Activated T-cell treated with anti-CD3 and anti-CD28 coated beads, Interleukin-2, amount 50 U/mL, for 4 hours (primary cell): ENCODE measurements around the gene SPATA13. TPM values are rescaled to one million over a fixed set of nuclear protein-coding genes. Genes with fewer than 3 reads are reported as not detected.
"Not testable (repeated sequence)": the region's sequence is repeated elsewhere in the genome, so short reads cannot be mapped to it uniquely, and the experiment has no call there.

Experiments used
- ATAC-seq, 2 donors: fragments of 200-7000 bp; cut with Tn5 transposase; one replicate each; pipeline ENCODE4 v1.10.0; 2021
- DNase-seq: peaks from one replicate; pipeline ENCODE4 v3.0.0-alpha.2; 2020
- H3K27me3 Mint-ChIP-seq: one replicate; pipeline ENCODE4 v1.8.0; 2021; ENCODE audit warnings: low read depth, mixed read lengths
- H3K36me3 Mint-ChIP-seq: one replicate; pipeline ENCODE4 v1.8.0; 2022; ENCODE audit warnings: mixed read lengths; ENCODE audit not compliant: insufficient read depth
- H3K4me1 Mint-ChIP-seq: one replicate; pipeline ENCODE4 v1.8.0; 2021; ENCODE audit warnings: low read depth, mixed read lengths
- H3K4me3 Mint-ChIP-seq: one replicate; pipeline ENCODE4 v1.8.0; 2021; ENCODE audit warnings: mild to moderate bottlenecking, moderate library complexity, mixed read lengths
- H3K9me3 Mint-ChIP-seq: one replicate; pipeline ENCODE4 v1.8.0; 2021; ENCODE audit warnings: mixed read lengths
- total RNA-seq, 3 donors: library from RNA; stranded (reverse); gene quantifications; one replicate each; pipeline ENCODE4 v1.2.1, GENCODE V29; 2021

SPATA13 gene
- total RNA-seq, 3 donors from 2014 or later, result 50.3 to 54.0 (median 52.8) TPM

DNA sequence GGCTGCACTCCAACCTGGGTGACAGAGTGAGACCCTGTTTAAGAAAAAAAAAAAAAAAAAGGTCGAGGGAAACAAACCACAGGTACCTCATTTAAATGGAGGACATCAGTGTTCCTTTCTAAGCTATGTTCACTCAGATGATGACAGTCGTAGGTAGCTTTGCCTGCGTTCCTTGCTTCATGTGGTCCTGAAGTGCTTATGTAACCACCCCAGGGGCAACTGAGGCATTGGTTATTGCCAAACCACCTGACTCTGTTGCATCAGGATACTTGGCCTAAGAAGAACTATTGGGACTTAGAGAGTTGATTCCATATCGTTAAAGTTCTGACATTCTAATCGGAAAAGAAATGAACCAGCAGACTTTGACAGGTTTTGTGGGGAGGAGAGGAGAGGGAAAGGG is 51.7 kb downstream of the SPATA13 start:
- ATAC-seq, result no peak
- Mint-ChIP-seq H3K9me3 (no peaks in the 10 kb centered on the region), H3K27me3 (no peaks in the 10 kb centered on the region), H3K36me3 (peaks cover 4% of the 10 kb centered on the region), H3K4me3 (no peak overlapping the region), H3K4me1 (peaks cover 11% of the 10 kb centered on the region)
- DNase-seq, result no peak

DNA sequence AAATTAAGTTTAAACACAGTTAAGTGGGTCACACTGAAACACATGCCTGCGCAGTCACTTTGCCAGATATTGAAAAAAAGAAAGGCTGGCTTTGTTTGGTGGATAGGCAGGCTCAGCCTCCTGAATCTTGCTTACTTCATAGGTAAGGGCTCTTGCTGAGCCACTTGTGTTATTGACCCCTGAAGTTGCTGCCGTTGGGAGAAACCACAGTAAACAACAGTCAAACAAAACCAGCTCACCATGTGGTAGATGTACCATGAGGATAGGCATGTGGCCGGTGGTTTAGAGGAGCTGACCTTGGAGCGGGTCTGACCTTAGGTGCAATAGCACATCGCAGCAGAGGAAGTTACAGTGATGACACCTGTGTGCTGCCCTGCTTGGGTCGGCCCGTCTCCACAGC is 52.2 kb downstream of the SPATA13 start:
- Mint-ChIP-seq H3K4me1 (peaks cover 16% of the 10 kb centered on the region), H3K4me3 (no peak overlapping the region), H3K27me3 (no peaks in the 10 kb centered on the region), H3K9me3 (no peaks in the 10 kb centered on the region), H3K36me3 (peaks cover 4% of the 10 kb centered on the region)
- DNase-seq (no peak), ATAC-seq (no peak)

DNA sequence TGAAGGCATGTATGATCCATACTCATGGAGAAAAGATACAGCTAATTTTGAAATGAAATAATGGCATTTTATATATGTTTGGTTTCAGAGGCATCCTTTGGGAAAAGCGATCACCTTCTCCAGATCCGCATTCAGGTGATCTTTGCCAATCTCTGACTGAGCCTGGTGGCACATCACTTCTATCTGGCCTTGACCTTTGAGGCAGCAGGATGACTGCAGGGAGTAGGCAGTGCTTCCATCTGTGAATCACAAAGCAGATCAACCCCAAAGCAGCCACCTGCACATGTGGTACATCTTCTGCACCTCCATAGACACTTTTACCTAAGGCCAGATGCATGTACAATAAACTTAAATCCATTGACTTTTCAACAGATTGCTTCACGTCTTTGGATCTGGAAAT is 53.4 kb downstream of the SPATA13 start:
- DNase-seq, result no peak
- ATAC-seq, result no peak
- Mint-ChIP-seq H3K4me1 (peaks cover 18% of the 10 kb centered on the region), H3K4me3 (no peak overlapping the region), H3K27me3 (no peaks in the 10 kb centered on the region), H3K9me3 (no peaks in the 10 kb centered on the region), H3K36me3 (peaks cover 4% of the 10 kb centered on the region)

DNA sequence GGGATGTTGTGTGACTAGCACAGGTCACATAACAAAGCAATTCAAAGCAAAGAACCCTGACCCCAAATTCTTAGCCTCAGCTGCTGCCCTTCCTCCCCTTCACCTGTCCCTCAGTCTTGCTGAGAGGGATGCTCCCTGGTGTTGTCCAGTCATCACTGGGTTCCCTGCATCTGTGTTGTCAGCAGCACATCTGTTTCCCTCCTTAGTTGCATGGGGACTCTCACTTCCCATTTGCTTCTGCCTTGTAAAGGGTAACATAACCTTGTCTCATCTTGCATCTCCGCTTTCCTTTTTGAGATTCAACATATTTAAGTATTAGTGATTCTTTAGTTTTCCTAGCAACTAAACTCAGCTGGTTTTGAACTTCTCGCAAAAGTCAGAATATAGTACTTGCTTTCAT is 54.0 kb downstream of the SPATA13 start:
- no peak for ATAC-seq
- Mint-ChIP-seq H3K4me3 (no peak overlapping the region), H3K27me3 (no peaks in the 10 kb centered on the region), H3K36me3 (peaks cover 4% of the 10 kb centered on the region), H3K4me1 (peaks cover 18% of the 10 kb centered on the region), H3K9me3 (no peaks in the 10 kb centered on the region)
- no peak for DNase-seq

DNA sequence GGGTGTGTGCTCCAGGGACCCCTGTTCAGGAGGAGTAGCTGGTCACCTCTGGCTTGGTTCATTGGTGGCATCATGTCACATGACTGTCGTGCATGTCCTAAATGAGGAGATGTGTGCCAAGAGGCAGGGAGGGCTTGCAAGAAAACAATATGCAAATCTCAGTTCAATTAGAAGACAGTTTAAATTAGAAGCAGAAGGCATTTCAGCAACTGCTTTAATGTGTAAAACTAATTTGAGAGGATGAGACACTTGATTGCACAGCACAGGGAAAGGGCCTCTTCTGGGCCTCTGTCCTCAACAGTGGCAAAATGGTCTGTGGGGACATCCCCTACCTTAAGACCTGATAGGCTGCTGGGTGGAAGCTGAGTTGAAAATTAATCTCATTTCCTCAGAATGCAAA is 54.6 kb downstream of the SPATA13 start:
- Mint-ChIP-seq H3K4me3 (no peak overlapping the region), H3K36me3 (peaks cover 4% of the 10 kb centered on the region), H3K9me3 (no peaks in the 10 kb centered on the region), H3K4me1 (peaks cover 20% of the 10 kb centered on the region), H3K27me3 (no peaks in the 10 kb centered on the region)
- ATAC-seq (no peak), DNase-seq (no peak)

DNA sequence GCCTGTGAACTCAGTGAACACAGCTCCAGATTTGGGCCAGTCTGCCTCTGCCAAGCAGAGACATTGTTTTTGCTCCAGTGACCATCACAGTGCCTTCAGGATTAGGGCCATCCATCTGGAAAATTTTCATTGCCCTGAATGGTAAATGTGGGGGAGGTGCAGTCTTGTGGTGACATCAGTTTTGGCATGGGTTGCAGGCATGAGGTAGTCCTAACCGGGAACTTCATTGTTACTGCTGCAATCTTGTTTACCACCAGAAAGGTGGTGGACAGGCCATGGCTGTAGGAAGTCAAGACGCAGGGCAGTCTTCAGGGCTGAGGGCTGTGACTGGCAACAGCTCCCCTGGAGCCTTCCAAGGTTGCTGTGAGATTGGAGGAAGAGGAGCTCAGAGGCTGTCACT is 55.2 kb downstream of the SPATA13 start:
- no peaks in the 10 kb centered on the region for H3K9me3 Mint-ChIP-seq
- no peak overlapping the region for H3K4me3 Mint-ChIP-seq
- H3K4me1 Mint-ChIP-seq, result peaks cover 20% of the 10 kb centered on the region
- ATAC-seq (no peak), DNase-seq (no peak)
- H3K36me3 Mint-ChIP-seq, result peaks cover 4% of the 10 kb centered on the region
- H3K27me3 Mint-ChIP-seq, result no peaks in the 10 kb centered on the region

DNA sequence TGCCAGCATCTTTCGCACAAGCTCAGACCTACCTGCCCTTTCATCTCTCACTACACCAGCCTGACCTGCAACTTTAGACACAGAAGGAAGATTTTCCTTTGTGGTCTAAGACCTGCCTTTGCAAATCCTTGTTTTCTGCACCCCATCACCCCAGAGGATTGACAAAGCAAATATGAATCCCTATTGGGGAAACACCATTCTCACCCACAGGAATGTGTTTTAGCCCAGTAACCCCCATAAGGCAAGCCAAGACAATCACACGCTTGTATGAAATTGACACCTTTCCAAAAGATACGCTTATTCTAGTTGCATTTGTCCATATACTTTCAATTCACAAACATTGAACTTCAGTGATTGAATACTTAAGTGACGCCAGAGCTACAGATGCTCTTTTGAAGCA is 55.7 kb downstream of the SPATA13 start:
- H3K4me3 Mint-ChIP-seq, result no peak overlapping the region
- no peak for ATAC-seq
- no peak for DNase-seq
- H3K36me3 Mint-ChIP-seq, result peaks cover 4% of the 10 kb centered on the region
- H3K27me3 Mint-ChIP-seq, result no peaks in the 10 kb centered on the region
- no peaks in the 10 kb centered on the region for H3K9me3 Mint-ChIP-seq
- H3K4me1 Mint-ChIP-seq, result peaks cover 20% of the 10 kb centered on the region

DNA sequence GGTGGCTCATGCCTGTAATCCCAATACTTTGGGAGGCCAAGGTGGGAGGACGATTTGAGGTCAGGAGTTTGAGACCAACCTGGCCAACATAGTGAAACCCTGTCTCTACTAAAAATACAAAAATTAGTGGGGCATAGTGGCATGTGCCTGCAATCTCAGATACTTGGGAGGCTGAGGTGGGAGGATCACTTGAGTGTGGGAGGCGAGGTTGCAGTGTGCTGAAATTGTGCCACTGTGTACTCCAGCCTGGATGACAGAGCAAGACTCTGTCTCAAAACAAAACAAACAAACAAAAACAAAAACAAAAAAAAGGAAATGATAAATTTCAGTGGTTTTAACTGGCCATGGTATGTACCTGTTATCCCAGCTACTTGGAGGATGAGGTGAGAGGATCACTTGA is 56.3 kb downstream of the SPATA13 start:
- DNase-seq, H3K9me3 Mint-ChIP-seq, H3K4me3 Mint-ChIP-seq, ATAC-seq, H3K27me3 Mint-ChIP-seq, H3K36me3 Mint-ChIP-seq: not testable (repeated sequence)
- peaks cover 20% of the 10 kb centered on the region for H3K4me1 Mint-ChIP-seq

DNA sequence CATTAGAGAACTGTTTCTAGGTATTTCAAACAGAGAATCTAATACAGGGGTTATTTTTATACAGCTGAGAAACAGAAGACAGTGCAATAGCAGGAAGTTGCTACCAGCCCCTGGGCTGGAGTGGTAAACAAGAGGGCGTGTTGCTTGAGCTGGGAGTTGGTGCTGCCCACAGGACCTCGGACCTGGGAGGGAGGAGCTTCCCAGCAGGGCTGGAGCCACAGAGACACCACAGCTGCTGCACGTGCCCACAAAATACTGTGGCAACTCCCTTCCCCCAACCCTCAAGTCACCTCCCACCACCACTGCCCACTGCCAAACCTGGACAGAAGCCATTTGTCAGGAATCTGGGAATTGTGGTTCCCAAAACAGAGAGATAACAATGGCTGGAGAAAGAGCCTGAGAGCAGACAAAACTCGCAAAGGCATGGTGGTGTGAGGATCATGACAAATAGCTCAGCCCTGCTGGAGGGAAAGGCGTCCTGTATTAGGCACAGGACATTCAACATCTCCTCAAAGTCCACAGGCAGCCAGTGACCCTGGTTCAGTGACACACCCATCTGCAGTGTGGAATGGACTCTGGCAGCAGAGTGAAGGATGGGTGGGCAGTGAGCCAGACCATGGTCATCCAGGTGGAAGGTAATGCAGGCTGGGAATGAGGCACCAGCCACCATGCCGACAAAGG is 57.2 kb downstream of the SPATA13 start:
- Mint-ChIP-seq H3K9me3 (no peaks in the 10 kb centered on the region), H3K36me3 (peaks cover 2% of the 10 kb centered on the region), H3K4me1 (peaks cover 20% of the 10 kb centered on the region), H3K4me3 (no peak overlapping the region), H3K27me3 (no peaks in the 10 kb centered on the region)
- DNase-seq (no peak), ATAC-seq (no peak)

DNA sequence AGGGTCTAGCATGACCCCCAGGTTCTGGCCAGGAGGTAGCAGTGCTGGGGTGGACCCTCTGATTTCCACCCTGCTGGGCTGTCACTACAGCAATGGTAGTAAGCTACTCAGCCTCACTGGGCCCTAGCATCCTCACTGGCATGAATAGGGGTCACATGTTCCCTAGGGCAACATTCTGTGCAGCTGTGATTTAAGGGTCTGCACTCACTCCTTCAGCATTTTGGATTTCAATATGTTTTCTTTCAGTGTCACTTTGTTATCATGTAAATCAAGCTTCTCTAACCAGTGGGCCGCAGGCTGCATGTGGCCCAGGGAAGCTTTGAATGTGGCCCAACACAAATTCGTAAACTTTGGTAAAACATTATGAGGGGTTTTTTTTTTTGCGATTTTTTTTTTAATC is 57.8 kb downstream of the SPATA13 start:
- no peaks in the 10 kb centered on the region for H3K9me3 Mint-ChIP-seq

DNA sequence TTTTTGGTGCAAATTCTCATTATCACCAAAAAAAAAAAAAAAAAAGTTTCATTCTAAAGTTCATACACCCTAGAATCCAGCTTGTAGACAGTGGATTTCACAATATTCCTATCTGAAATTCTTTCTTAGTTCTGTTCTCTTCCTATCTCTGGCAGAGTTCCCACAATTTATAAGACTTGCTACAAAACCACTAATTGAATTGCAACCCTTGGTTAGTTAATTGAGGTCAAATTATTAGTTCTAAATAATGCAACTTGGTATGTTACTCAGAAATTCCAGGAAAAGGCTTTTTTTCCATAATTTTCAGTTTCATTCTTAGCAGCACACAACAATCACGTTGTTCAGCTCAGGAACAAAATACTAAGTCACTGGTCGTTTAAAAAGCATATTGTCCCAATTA is 58.5 kb downstream of the SPATA13 start:
- no peak for ATAC-seq
- Mint-ChIP-seq H3K9me3 (no peaks in the 10 kb centered on the region), H3K4me3 (no peak overlapping the region), H3K27me3 (no peaks in the 10 kb centered on the region), H3K36me3 (no peaks in the 10 kb centered on the region), H3K4me1 (peaks cover 20% of the 10 kb centered on the region)
- DNase-seq, result no peak

More for the DNA sequence above, 57.8 kb downstream of the SPATA13 start:
- peaks cover 20% of the 10 kb centered on the region for H3K4me1 Mint-ChIP-seq
- ATAC-seq, result no peak
- H3K27me3 Mint-ChIP-seq, result no peaks in the 10 kb centered on the region
- DNase-seq, result no peak
- no peaks in the 10 kb centered on the region for H3K36me3 Mint-ChIP-seq
- H3K4me3 Mint-ChIP-seq, result no peak overlapping the region

DNA sequence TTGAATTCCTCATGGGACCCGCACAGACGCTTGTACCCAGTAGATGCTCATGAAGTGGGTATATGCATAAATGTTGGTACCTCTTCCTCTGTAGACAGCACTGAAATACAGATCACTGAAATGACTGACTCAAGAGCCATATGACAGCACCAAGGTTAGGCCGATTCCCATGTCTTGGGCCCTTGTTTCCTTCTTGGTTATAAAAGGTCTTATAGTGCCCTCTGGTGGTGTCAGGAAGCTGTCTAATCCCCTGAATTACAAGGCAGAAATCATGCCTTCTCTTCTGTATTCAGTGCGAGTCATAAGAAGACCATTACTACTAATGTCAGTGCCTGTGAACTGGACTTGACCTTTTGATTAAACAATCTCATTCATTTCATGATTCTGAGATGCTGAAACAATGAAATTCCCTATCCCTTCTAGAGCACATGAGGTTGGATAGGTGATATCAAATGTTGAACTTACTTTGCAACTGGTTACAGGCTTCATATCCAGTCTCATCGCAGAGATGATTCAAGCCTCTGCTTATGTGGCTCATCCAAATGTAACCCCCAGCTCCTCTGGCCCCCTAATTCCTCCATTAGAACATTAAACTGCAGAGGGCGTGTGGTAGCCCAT is 59.7 kb downstream of the SPATA13 start:
- DNase-seq (peak; percentile 35), ATAC-seq (peak; percentile 88 to 92)
- peaks cover 29% of the 10 kb centered on the region for H3K4me1 Mint-ChIP-seq
- no peaks in the 10 kb centered on the region for H3K9me3 Mint-ChIP-seq
- H3K4me3 Mint-ChIP-seq, result no peak overlapping the region
- H3K36me3 Mint-ChIP-seq, result no peaks in the 10 kb centered on the region
- no peaks in the 10 kb centered on the region for H3K27me3 Mint-ChIP-seq

DNA sequence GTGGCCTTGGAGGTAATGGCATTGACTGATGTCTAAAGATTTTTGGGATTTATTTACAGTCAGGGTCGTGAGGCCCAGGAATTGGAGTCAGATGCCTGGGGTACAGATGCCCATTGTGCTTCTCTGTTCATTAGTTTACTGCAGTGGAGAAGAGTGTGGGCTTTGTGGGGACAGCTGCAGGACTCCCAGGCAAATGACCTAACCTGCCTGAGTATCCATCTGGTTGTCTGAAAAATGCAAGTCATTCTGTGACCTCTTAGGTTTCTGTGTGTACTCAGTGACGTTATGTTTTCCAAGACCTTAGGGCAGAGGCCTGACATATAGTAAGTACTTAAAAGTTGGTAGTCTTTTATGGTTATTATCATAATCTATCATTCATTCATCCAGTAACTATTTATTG is 60.5 kb downstream of the SPATA13 start:
- Mint-ChIP-seq H3K4me3 (no peak overlapping the region), H3K36me3 (no peaks in the 10 kb centered on the region), H3K27me3 (no peaks in the 10 kb centered on the region), H3K9me3 (no peaks in the 10 kb centered on the region), H3K4me1 (peaks cover 29% of the 10 kb centered on the region)
- no peak for DNase-seq
- ATAC-seq, result no peak

DNA sequence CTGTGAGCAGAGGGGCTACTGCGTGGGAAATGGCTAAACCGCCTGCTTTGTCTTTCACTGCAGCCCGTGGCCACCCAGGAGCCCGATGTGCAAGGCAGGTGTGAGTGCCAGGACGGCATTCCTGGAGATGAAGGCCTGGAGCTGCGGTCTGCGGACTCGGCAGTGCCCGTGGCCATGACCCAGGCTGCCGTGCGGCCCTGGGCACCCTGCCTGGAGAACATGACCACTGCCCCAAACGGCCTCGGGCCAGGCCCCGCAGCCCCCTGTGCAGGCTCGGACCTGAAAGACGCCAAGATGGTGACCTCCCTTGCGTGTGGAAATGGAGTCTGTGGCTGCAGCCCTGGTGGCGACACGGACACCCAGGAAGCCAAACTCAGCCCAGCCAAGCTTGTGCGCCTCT is 62.2 kb downstream of the SPATA13 start:
- Mint-ChIP-seq H3K9me3 (no peaks in the 10 kb centered on the region), H3K4me1 (peaks cover 17% of the 10 kb centered on the region)

More for the DNA sequence above, 62.2 kb downstream of the SPATA13 start:
- no peak for DNase-seq
- no peaks in the 10 kb centered on the region for H3K27me3 Mint-ChIP-seq
- no peaks in the 10 kb centered on the region for H3K36me3 Mint-ChIP-seq
- H3K4me3 Mint-ChIP-seq, result no peak overlapping the region
- ATAC-seq, result no peak
